ENCODE data around the gene SGMS1.
"Not testable (repeated sequence)": the region's sequence is repeated elsewhere in the genome, so short reads cannot be mapped to it uniquely, and the experiment has no call there.

Gene SGMS1

GRCh38 chr10:50436805-50437204, 187.0 kb downstream of the SGMS1 start:
- no peak overlapping the region for H3K4me3 ChIP-seq (ENCODE audit: low read depth, low read length)
- no peak for TF ChIP-seq CTCF (IDR thresholded peaks at IDR 0.05; ENCODE audit: insufficient read depth, low read depth, low read length, missing control alignments)
- no peak for DNase-seq (ENCODE audit: low read depth)

GRCh38 chr10:50432211-50433009, 191.3 kb downstream of the SGMS1 start:
- TF ChIP-seq CTCF (IDR thresholded peaks at IDR 0.05; ENCODE audit: insufficient read depth, low read depth, low read length, missing control alignments): no peak
- H3K4me3 ChIP-seq (ENCODE audit: low read depth, low read length): no peak overlapping the region
- peak; percentile 77 for DNase-seq (ENCODE audit: low read depth)

GRCh38 chr10:50431791-50432190, 192.0 kb downstream of the SGMS1 start:
- peak; percentile 91 for DNase-seq (ENCODE audit: low read depth)
- H3K4me3 ChIP-seq (ENCODE audit: low read depth, low read length): peak overlapping the region; percentile 44
- no peak for TF ChIP-seq CTCF (IDR thresholded peaks at IDR 0.05; ENCODE audit: insufficient read depth, low read depth, low read length, missing control alignments)

GRCh38 chr10:50431133-50431532, 192.6 kb downstream of the SGMS1 start:
- peak overlapping the region; percentile 44 for H3K4me3 ChIP-seq (ENCODE audit: low read depth, low read length)
- no peak for TF ChIP-seq CTCF (IDR thresholded peaks at IDR 0.05; ENCODE audit: insufficient read depth, low read depth, low read length, missing control alignments)
- DNase-seq (ENCODE audit: low read depth): no peak

- no peak overlapping the region for H3K4me3 ChIP-seq (ENCODE audit: low read depth, low read length)
- no peak for TF ChIP-seq CTCF (IDR thresholded peaks at IDR 0.05; ENCODE audit: insufficient read depth, low read depth, low read length, missing control alignments)
- peak; percentile 70 for DNase-seq (ENCODE audit: low read depth)
Observed at GRCh38 chr10:50426485-50426884, 197.3 kb downstream of the SGMS1 start.

- DNase-seq (ENCODE audit: low read depth); H3K4me3 ChIP-seq (ENCODE audit: low read depth, low read length): not testable (repeated sequence)
Observed at GRCh38 chr10:50425215-50425614, 198.5 kb downstream of the SGMS1 start.

- TF ChIP-seq CTCF (IDR thresholded peaks at IDR 0.05; ENCODE audit: insufficient read depth, low read depth, low read length, missing control alignments): no peak
- no peak for DNase-seq (ENCODE audit: low read depth)
- no peak overlapping the region for H3K4me3 ChIP-seq (ENCODE audit: low read depth, low read length)
Observed at GRCh38 chr10:50423448-50423847, 200.3 kb downstream of the SGMS1 start.
